AG10803 (cell line): ENCODE measurements around the gene CERS2.
A peak's percentile ranks its signal among the peaks of the same experiment; 100 is the strongest.

Experiments used
- DNase-seq: peaks from one replicate; pipeline ENCODE4 v3.0.0; 2010; ENCODE audit warnings: low read depth
- H3K4me3 ChIP-seq: 2 replicates; pipeline ENCODE4 v1.5.1; 2011; ENCODE audit warnings: mild to moderate bottlenecking, low read length, control low read depth
- CTCF ChIP-seq: conservative IDR thresholded peaks from 2 replicates; pipeline ENCODE4 v1.5.1; 2011; ENCODE audit warnings: mild to moderate bottlenecking, low read length, control low read depth, inconsistent platforms

Gene CERS2

DNA sequence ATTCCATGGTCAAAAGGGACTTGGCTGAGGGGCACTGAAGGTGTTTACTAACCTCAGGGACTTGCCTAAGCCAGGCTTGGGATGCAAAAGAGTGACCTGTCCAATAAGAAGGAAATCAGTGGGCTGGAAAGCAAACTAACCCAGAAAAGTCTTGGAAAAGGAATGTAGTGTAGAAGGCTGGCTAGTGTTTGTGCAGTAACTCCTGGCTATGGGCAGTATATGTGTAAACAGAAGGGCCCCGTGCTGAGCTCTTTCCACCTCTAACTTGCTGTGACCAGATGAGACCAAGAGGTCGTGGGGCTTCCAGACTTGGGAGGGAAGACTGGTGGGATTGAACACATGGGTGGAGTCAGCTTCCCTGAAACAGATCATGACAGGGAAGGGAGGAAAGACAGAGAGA lies 28.0 kb upstream of the CERS2 start:
- no peak for DNase-seq
- no peak for TF ChIP-seq CTCF
- no peak overlapping the region for H3K4me3 ChIP-seq

GRCh38 chr1:151002051-151002450 lies 27.4 kb upstream of the CERS2 start:
- H3K4me3 ChIP-seq, result no peak overlapping the region
- no peak for DNase-seq
- no peak for TF ChIP-seq CTCF

GRCh38 chr1:151001602-151002001 lies 27.0 kb upstream of the CERS2 start:
- TF ChIP-seq CTCF, result no peak
- no peak for DNase-seq
- no peak overlapping the region for H3K4me3 ChIP-seq

GRCh38 chr1:151000408-151000807 lies 25.8 kb upstream of the CERS2 start:
- no peak overlapping the region for H3K4me3 ChIP-seq
- no peak for TF ChIP-seq CTCF
- no peak for DNase-seq

GRCh38 chr1:150999926-151000325 lies 25.3 kb upstream of the CERS2 start:
- DNase-seq, result no peak
- TF ChIP-seq CTCF, result no peak
- no peak overlapping the region for H3K4me3 ChIP-seq

GRCh38 chr1:150999051-150999674 lies 24.5 kb upstream of the CERS2 start:
- H3K4me3 ChIP-seq, result no peak overlapping the region
- DNase-seq, result peak; percentile 40
- no peak for TF ChIP-seq CTCF

- DNase-seq, result no peak
- no peak overlapping the region for H3K4me3 ChIP-seq
- TF ChIP-seq CTCF, result no peak
These were observed 23.3 kb upstream of the CERS2 start for GRCh38 chr1:150997949-150998348.
